ENCODE results near the gene ARSB. TPM values are rescaled to one million over a fixed set of nuclear protein-coding genes. Genes with fewer than 3 reads are reported as not detected.

The ARSB gene
- total RNA-seq, 2 donors from 2014 or later = 5.0 to 8.2 TPM

GRCh38 chr5:78811866-78812265, 173.2 kb downstream of the ARSB start:
- ATAC-seq (no peak), DNase-seq (ENCODE audit: low spot score in 2 of 2) (no peak)
- H3K36me3 Mint-ChIP-seq = no peaks in the 10 kb centered on the region
- no peaks in the 10 kb centered on the region for H3K9me3 Mint-ChIP-seq
- H3K27ac Mint-ChIP-seq = peak overlapping the region; percentile 62 to 78

GRCh38 chr5:78811121-78811817, 173.8 kb downstream of the ARSB start:
- Mint-ChIP-seq H3K27ac (peak overlapping the region in 1 of 2 donors; percentile 78), H3K9me3 (no peaks in the 10 kb centered on the region), H3K36me3 (no peaks in the 10 kb centered on the region)
- ATAC-seq (no peak), DNase-seq (ENCODE audit: low spot score in 2 of 2) (no peak)

- DNase-seq (ENCODE audit: low spot score in 2 of 2) (no peak), ATAC-seq (no peak)
- H3K9me3 Mint-ChIP-seq = no peaks in the 10 kb centered on the region
- H3K36me3 Mint-ChIP-seq = no peaks in the 10 kb centered on the region
- H3K27ac Mint-ChIP-seq = no peak overlapping the region
Measured at GRCh38 chr5:78810098-78810920, 174.8 kb downstream of the ARSB start.

GRCh38 chr5:78809444-78809843, 175.7 kb downstream of the ARSB start:
- ATAC-seq (no peak), DNase-seq (ENCODE audit: low spot score in 2 of 2) (no peak)
- no peaks in the 10 kb centered on the region for H3K36me3 Mint-ChIP-seq
- H3K27ac Mint-ChIP-seq = no peak overlapping the region
- H3K9me3 Mint-ChIP-seq = no peaks in the 10 kb centered on the region

GRCh38 chr5:78808818-78809217, 176.3 kb downstream of the ARSB start:
- no peak overlapping the region for H3K27ac Mint-ChIP-seq
- H3K9me3 Mint-ChIP-seq = no peaks in the 10 kb centered on the region
- DNase-seq (ENCODE audit: low spot score in 2 of 2) (no peak), ATAC-seq (no peak)
- H3K36me3 Mint-ChIP-seq = no peaks in the 10 kb centered on the region

- H3K9me3 Mint-ChIP-seq = no peaks in the 10 kb centered on the region
- no peaks in the 10 kb centered on the region for H3K36me3 Mint-ChIP-seq
- DNase-seq (ENCODE audit: low spot score in 2 of 2) = no peak
- no peak overlapping the region for H3K27ac Mint-ChIP-seq
- ATAC-seq = no peak
Measured at GRCh38 chr5:78808380-78808779, 176.7 kb downstream of the ARSB start.

- DNase-seq (ENCODE audit: low spot score in 2 of 2) (no peak), ATAC-seq (no peak)
- Mint-ChIP-seq H3K9me3 (peaks cover 5 to 10% of the 10 kb centered on the region in 2 donors), H3K27ac (no peak overlapping the region), H3K36me3 (peaks cover 9 to 14% of the 10 kb centered on the region in 2 donors)
Measured at GRCh38 chr5:78806544-78806943, 178.6 kb downstream of the ARSB start.

- no peak overlapping the region for H3K27ac Mint-ChIP-seq
- DNase-seq (ENCODE audit: low spot score in 2 of 2) (no peak), ATAC-seq (no peak)
- H3K9me3 Mint-ChIP-seq = peaks cover 6 to 19% of the 10 kb centered on the region in 2 donors
- peaks cover 18 to 23% of the 10 kb centered on the region in 2 donors for H3K36me3 Mint-ChIP-seq
Measured at GRCh38 chr5:78805474-78806124, 179.5 kb downstream of the ARSB start.

- DNase-seq (ENCODE audit: low spot score in 2 of 2) (no peak), ATAC-seq (no peak)
- Mint-ChIP-seq H3K36me3 (peaks cover 21 to 26% of the 10 kb centered on the region in 2 donors), H3K9me3 (peaks cover 6 to 21% of the 10 kb centered on the region in 2 donors), H3K27ac (no peak overlapping the region)
Measured at GRCh38 chr5:78804995-78805394, 180.1 kb downstream of the ARSB start.

GRCh38 chr5:78803941-78804340, 181.2 kb downstream of the ARSB start:
- Mint-ChIP-seq H3K27ac (no peak overlapping the region), H3K36me3 (peaks cover 21 to 26% of the 10 kb centered on the region in 2 donors), H3K9me3 (peaks cover 6 to 21% of the 10 kb centered on the region in 2 donors)
- no peak for ATAC-seq
- no peak for DNase-seq (ENCODE audit: low spot score in 2 of 2)

- Mint-ChIP-seq H3K27ac (no peak overlapping the region), H3K9me3 (peaks cover 6 to 21% of the 10 kb centered on the region in 2 donors), H3K36me3 (peaks cover 21 to 26% of the 10 kb centered on the region in 2 donors)
- no peak for ATAC-seq
- DNase-seq (ENCODE audit: low spot score in 2 of 2) = no peak
Measured at GRCh38 chr5:78803353-78803752, 181.8 kb downstream of the ARSB start.

GRCh38 chr5:78801413-78801812, 183.7 kb downstream of the ARSB start:
- ATAC-seq = no peak

GRCh38 chr5:78799266-78800017, 185.7 kb downstream of the ARSB start:
- peaks cover 21 to 26% of the 10 kb centered on the region in 2 donors for H3K36me3 Mint-ChIP-seq
- H3K9me3 Mint-ChIP-seq = peaks cover 6 to 21% of the 10 kb centered on the region in 2 donors
- DNase-seq (ENCODE audit: low spot score in 2 of 2) (no peak), ATAC-seq (no peak)
- H3K27ac Mint-ChIP-seq = no peak overlapping the region

More at GRCh38 chr5:78801413-78801812, 183.7 kb downstream of the ARSB start:
- peaks cover 21 to 26% of the 10 kb centered on the region in 2 donors for H3K36me3 Mint-ChIP-seq
- H3K27ac Mint-ChIP-seq = no peak overlapping the region
- H3K9me3 Mint-ChIP-seq = peaks cover 6 to 21% of the 10 kb centered on the region in 2 donors
- no peak for DNase-seq (ENCODE audit: low spot score in 2 of 2)

GRCh38 chr5:78798673-78799029, 186.5 kb downstream of the ARSB start:
- H3K9me3 Mint-ChIP-seq = peaks cover 6 to 21% of the 10 kb centered on the region in 2 donors
- DNase-seq (ENCODE audit: low spot score in 2 of 2) (no peak), ATAC-seq (no peak)
- H3K27ac Mint-ChIP-seq = no peak overlapping the region
- H3K36me3 Mint-ChIP-seq = peaks cover 21 to 26% of the 10 kb centered on the region in 2 donors

GRCh38 chr5:78797936-78798672, 187.0 kb downstream of the ARSB start:
- ATAC-seq (no peak), DNase-seq (ENCODE audit: low spot score in 2 of 2) (no peak)
- Mint-ChIP-seq H3K27ac (no peak overlapping the region), H3K36me3 (peaks cover 21 to 26% of the 10 kb centered on the region in 2 donors), H3K9me3 (peaks cover 6 to 21% of the 10 kb centered on the region in 2 donors)

- peaks cover 0 to 3% of the 10 kb centered on the region in 2 donors for H3K9me3 Mint-ChIP-seq
- DNase-seq (ENCODE audit: low spot score in 2 of 2) (no peak), ATAC-seq (peak in 1 of 2 donors; percentile 90)
- H3K36me3 Mint-ChIP-seq = peaks cover 4% of the 10 kb centered on the region in 2 donors
- H3K27ac Mint-ChIP-seq = no peak overlapping the region
Measured at GRCh38 chr5:78795757-78796156, 189.4 kb downstream of the ARSB start.
